K562 (cell line): Measurements from ENCODE around the gene CSE1L.

Experiments
- CEBPG ChIP-seq, 3 experiments: fragments of 200-800 bp in 1 of 3; sonication (Bioruptor generic) in 1 of 3; sonication (generic) in 1 of 3; formaldehyde crosslinking in 1 of 3; IDR thresholded peaks in 2 of 3; conservative IDR thresholded peaks in 1 of 3; 2 replicates each; pipeline versions ENCODE4 v1.6.1 to v1.8.0; 2016 to 2022; ENCODE audit warnings: missing compliant biosample characterization in 2 of 3, missing genetic modification characterization in 2 of 3, mild to moderate bottlenecking in 1 of 3, missing genetic modification reagents in 1 of 3
- CREBBP ChIP-seq: IDR thresholded peaks from one replicate; pipeline ENCODE4 v1.6.1; 2012; ENCODE audit warnings: low read depth, mild to moderate bottlenecking, control low read depth, inconsistent platforms, low read length
- CTCF ChIP-seq, 3 experiments: IDR thresholded peaks in 2 of 3; conservative IDR thresholded peaks in 1 of 3; 2 replicates each; pipeline ENCODE4 v1.5.1; 2011 to 2012; ENCODE audit warnings: low read length in 3 of 3, mild to moderate bottlenecking in 3 of 3, control low read depth in 2 of 3, improper control_type of control experiment in 1 of 3, inconsistent platforms in 1 of 3, low read depth in 1 of 3, mixed read lengths in 1 of 3, moderate library complexity in 1 of 3; ENCODE audit not compliant: insufficient read depth in 2 of 3
- ELK1 ChIP-seq: sonication (generic); formaldehyde crosslinking; IDR thresholded peaks from 2 replicates; pipeline ENCODE4 v1.8.1; 2022; ENCODE audit warnings: missing genetic modification reagents
- EZH2 ChIP-seq: IDR thresholded peaks from 2 replicates; pipeline ENCODE4 v1.6.1; 2012; ENCODE audit warnings: low read depth, mild to moderate bottlenecking, inconsistent platforms, low read length, borderline replicate concordance
- POLR2AphosphoS5 ChIP-seq: IDR thresholded peaks from 2 replicates; pipeline ENCODE4 v1.6.1; 2011; ENCODE audit warnings: mild to moderate bottlenecking, low read depth, low read length, moderate library complexity; ENCODE audit not compliant: control insufficient read depth, insufficient read depth
- PRDM10 ChIP-seq: fragments of 450-650 bp; IDR thresholded peaks from 2 replicates; pipeline ENCODE4 v1.6.1; 2018; ENCODE audit not compliant: partially characterized antibody
- TOE1 ChIP-seq, 2 experiments: fragments of 450-650 bp in 1 of 2; sonication (generic) in 1 of 2; formaldehyde crosslinking in 1 of 2; IDR thresholded peaks; 2 replicates each; pipeline versions ENCODE4 v1.7.1 to v1.8.0; 2016 to 2022; ENCODE audit warnings: borderline replicate concordance in 2 of 2, mild to moderate bottlenecking in 2 of 2, antibody characterized with exemption in 1 of 2, inconsistent platforms in 1 of 2, low read depth in 1 of 2, missing genetic modification reagents in 1 of 2, moderate library complexity in 1 of 2
- ZBTB1 ChIP-seq: sonication (generic); formaldehyde crosslinking; IDR thresholded peaks from 2 replicates; pipeline ENCODE4 v1.8.1; 2023; ENCODE audit warnings: missing genetic modification reagents, low read depth, mild to moderate bottlenecking, borderline replicate concordance
- ZHX1 ChIP-seq: fragments of 150-350 bp; conservative IDR thresholded peaks from 2 replicates; pipeline ENCODE4 v1.6.1; 2014; ENCODE audit warnings: low read length
- ZNF274 ChIP-seq: IDR thresholded peaks from 2 replicates; pipeline ENCODE4 v1.6.1; 2011; ENCODE audit warnings: low read depth, mild to moderate bottlenecking, low read length, moderate library complexity, borderline replicate concordance

GRCh38 chr20:49103647-49104364 lies 57.7 kb downstream of the CSE1L start:
- no peak for TF ChIP-seq CEBPG (CRISPR knock-in tag; IDR thresholded peaks at IDR 0.05)
- no peak for TF ChIP-seq CEBPG (tag; conservative IDR thresholded peaks at IDR 0.05 in 1 of 2, IDR thresholded peaks at IDR 0.05 in 1 of 2)
- no peak for TF ChIP-seq POLR2AphosphoS5
- TF ChIP-seq EZH2 = no peak
- TF ChIP-seq ELK1 (CRISPR knock-in tag) = no peak
- no peak for TF ChIP-seq TOE1 (IDR thresholded peaks at IDR 0.05; ENCODE audit: borderline replicate concordance)
- TF ChIP-seq TOE1 (CRISPR knock-in tag; IDR thresholded peaks at IDR 0.05; ENCODE audit: borderline replicate concordance, low read depth) = no peak
- no peak for TF ChIP-seq CTCF (IDR thresholded peaks at IDR 0.05 in 2 of 3, conservative IDR thresholded peaks at IDR 0.05 in 1 of 3; ENCODE audit: insufficient read depth in 2 of 3, low read depth in 1 of 3, low read length in 3 of 3)
- no peak for TF ChIP-seq ZBTB1 (CRISPR knock-in tag)
- TF ChIP-seq PRDM10 = no peak
- no peak for TF ChIP-seq ZHX1
- no peak for TF ChIP-seq CREBBP
- TF ChIP-seq ZNF274 = no peak
